ENCODE measurements around the gene PLG. TPM values are rescaled to one million over a fixed set of nuclear protein-coding genes. Genes with fewer than 3 reads are reported as not detected.

PLG gene
- total and polyA plus RNA-seq, 2 donors (not counting 1 experiment from before 2014, with no cell fraction given), result not detected

DNA sequence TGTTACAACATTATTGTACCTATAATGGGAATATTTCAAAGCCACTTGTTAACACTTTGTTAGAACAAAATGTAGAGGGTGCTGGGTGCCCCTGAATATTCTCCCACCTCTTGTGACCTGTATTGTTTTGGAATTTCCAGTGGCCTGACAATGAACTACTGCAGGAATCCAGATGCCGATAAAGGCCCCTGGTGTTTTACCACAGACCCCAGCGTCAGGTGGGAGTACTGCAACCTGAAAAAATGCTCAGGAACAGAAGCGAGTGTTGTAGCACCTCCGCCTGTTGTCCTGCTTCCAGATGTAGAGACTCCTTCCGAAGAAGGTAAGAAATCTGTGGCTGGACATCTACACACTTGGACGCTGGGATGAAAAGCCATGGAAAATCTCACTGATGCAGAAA, 28.9 kb downstream of the PLG start:
- no peaks in the 10 kb centered on the region for H3K27me3 ChIP-seq (ENCODE audit: control insufficient read depth, insufficient read depth, low read length)
- H3K4me1 ChIP-seq (ENCODE audit: control insufficient read depth, extremely low read depth, insufficient read depth, low read length), result no peaks in the 10 kb centered on the region
- no peak overlapping the region for H3K4me3 ChIP-seq (replicated peaks in 1 of 4; ENCODE audit: control extremely low read depth in 1 of 4, insufficient read depth in 1 of 4, low read depth in 3 of 4, low read length in 4 of 4)
- no peaks in the 10 kb centered on the region for H3K79me2 ChIP-seq (ENCODE audit: control insufficient read depth, insufficient read depth, low read length)
- no peaks in the 10 kb centered on the region for H3K36me3 ChIP-seq (ENCODE audit: control insufficient read depth, insufficient read depth, low read length)
- H3K4me2 ChIP-seq (ENCODE audit: extremely low read depth, insufficient read depth, low read length), result no peak overlapping the region
- no peaks in the 10 kb centered on the region for H3K9me3 ChIP-seq (ENCODE audit: control insufficient read depth, insufficient read depth, low read depth, low read length)
- no peak overlapping the region for H3K9ac ChIP-seq (ENCODE audit: insufficient read depth, low read length)
- H4K20me1 ChIP-seq (ENCODE audit: control insufficient read depth, extremely low read depth, insufficient read depth, low read length), result no peaks in the 10 kb centered on the region
- no peak overlapping the region for H3K27ac ChIP-seq (ENCODE audit: insufficient read depth, low read length)
- H2AFZ ChIP-seq (ENCODE audit: low read length), result no peak overlapping the region
- no peak for TF ChIP-seq EZH2 (IDR thresholded peaks at IDR 0.05; ENCODE audit: low read length, missing control alignments)
- TF ChIP-seq, protein P1, sequence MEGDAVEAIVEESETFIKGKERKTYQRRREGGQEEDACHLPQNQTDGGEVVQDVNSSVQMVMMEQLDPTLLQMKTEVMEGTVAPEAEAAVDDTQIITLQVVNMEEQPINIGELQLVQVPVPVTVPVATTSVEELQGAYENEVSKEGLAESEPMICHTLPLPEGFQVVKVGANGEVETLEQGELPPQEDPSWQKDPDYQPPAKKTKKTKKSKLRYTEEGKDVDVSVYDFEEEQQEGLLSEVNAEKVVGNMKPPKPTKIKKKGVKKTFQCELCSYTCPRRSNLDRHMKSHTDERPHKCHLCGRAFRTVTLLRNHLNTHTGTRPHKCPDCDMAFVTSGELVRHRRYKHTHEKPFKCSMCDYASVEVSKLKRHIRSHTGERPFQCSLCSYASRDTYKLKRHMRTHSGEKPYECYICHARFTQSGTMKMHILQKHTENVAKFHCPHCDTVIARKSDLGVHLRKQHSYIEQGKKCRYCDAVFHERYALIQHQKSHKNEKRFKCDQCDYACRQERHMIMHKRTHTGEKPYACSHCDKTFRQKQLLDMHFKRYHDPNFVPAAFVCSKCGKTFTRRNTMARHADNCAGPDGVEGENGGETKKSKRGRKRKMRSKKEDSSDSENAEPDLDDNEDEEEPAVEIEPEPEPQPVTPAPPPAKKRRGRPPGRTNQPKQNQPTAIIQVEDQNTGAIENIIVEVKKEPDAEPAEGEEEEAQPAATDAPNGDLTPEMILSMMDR (conservative IDR thresholded peaks at IDR 0.05 in 1 of 2, IDR thresholded peaks at IDR 0.05 in 1 of 2; ENCODE audit: low read depth in 1 of 2, low read length in 2 of 2), result peak in 1 of 2 donors; percentile 17
- no peak for DNase-seq (ENCODE audit: low read depth in 2 of 2)

DNA sequence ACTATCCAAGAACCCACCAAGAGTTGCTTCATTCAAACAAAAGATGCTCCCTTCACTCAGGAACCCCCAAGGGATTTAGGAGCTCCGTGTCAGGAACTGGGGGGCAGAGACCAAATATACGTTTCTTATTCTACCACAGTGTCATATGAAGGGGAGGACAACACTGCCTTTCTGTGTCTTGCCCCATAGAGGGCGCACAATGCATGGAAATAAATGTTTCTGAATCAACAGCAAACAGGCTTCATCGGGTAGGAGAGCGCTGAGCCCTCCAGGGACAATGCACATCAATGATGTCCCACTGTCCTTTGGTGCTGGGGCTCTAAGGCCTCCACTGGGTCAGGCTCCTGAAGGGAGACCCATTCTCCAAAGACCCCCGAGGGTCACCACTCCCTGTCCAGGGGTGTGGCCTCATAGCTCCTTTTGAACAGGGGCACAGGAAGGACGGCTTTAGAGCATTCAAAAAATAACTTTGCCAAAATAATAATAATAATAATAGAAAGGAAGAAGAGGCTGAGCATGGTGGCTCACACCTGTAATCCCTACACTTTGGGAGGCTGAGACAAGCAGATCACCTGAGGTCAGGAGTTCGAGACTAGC, 31.1 kb downstream of the PLG start:
- no peak for TF ChIP-seq EZH2 (IDR thresholded peaks at IDR 0.05; ENCODE audit: low read length, missing control alignments)
- TF ChIP-seq, protein P1 (conservative IDR thresholded peaks at IDR 0.05 in 1 of 2, IDR thresholded peaks at IDR 0.05 in 1 of 2; ENCODE audit: low read depth in 1 of 2, low read length in 2 of 2), result peak; percentile 50 to 78

DNA sequence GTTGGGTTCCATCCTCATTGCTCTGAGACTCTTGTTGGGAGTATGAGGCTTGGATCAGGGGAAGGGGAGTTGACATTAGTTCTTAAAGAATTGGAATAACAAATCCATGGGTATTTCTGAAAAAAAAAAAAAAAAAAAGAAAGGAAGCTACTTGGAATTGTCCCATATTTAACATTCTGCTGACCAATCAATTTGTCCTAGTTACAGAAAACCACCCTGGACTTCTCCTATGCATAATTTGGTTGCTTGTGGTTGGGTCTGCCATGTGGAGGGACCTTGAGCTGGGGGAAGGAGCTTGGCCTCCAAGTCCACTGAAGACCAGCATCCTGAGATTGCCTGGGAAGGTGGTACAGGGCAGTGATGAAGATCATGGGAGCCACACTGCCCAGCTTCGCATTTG, 32.6 kb downstream of the PLG start:
- Histone ChIP-seq H3K4me3 (replicated peaks in 1 of 4; ENCODE audit: control extremely low read depth in 1 of 4, insufficient read depth in 1 of 4, low read depth in 3 of 4, low read length in 4 of 4) (no peak overlapping the region), H2AFZ (ENCODE audit: low read length) (no peak overlapping the region), H3K79me2 (ENCODE audit: control insufficient read depth, insufficient read depth, low read length) (no peaks in the 10 kb centered on the region), H3K9me3 (ENCODE audit: control insufficient read depth, insufficient read depth, low read depth, low read length) (no peaks in the 10 kb centered on the region), H3K27me3 (ENCODE audit: control insufficient read depth, insufficient read depth, low read length) (no peaks in the 10 kb centered on the region), H4K20me1 (ENCODE audit: control insufficient read depth, extremely low read depth, insufficient read depth, low read length) (no peaks in the 10 kb centered on the region), H3K36me3 (ENCODE audit: control insufficient read depth, insufficient read depth, low read length) (no peaks in the 10 kb centered on the region), H3K27ac (ENCODE audit: insufficient read depth, low read length) (no peak overlapping the region), H3K9ac (ENCODE audit: insufficient read depth, low read length) (no peak overlapping the region), H3K4me1 (ENCODE audit: control insufficient read depth, extremely low read depth, insufficient read depth, low read length) (no peaks in the 10 kb centered on the region), H3K4me2 (ENCODE audit: extremely low read depth, insufficient read depth, low read length) (no peak overlapping the region)
- DNase-seq (ENCODE audit: low read depth in 2 of 2), result no peak
- no peak for TF ChIP-seq EZH2 (IDR thresholded peaks at IDR 0.05; ENCODE audit: low read length, missing control alignments)
- TF ChIP-seq, protein P1 (conservative IDR thresholded peaks at IDR 0.05 in 1 of 2, IDR thresholded peaks at IDR 0.05 in 1 of 2; ENCODE audit: low read depth in 1 of 2, low read length in 2 of 2), result no peak

More for the DNA sequence above, 31.1 kb downstream of the PLG start:
- Histone ChIP-seq H3K4me1 (ENCODE audit: control insufficient read depth, extremely low read depth, insufficient read depth, low read length) (no peaks in the 10 kb centered on the region), H3K9me3 (ENCODE audit: control insufficient read depth, insufficient read depth, low read depth, low read length) (no peaks in the 10 kb centered on the region), H3K4me2 (ENCODE audit: extremely low read depth, insufficient read depth, low read length) (no peak overlapping the region), H3K79me2 (ENCODE audit: control insufficient read depth, insufficient read depth, low read length) (no peaks in the 10 kb centered on the region), H3K27me3 (ENCODE audit: control insufficient read depth, insufficient read depth, low read length) (no peaks in the 10 kb centered on the region), H2AFZ (ENCODE audit: low read length) (no peak overlapping the region), H3K27ac (ENCODE audit: insufficient read depth, low read length) (no peak overlapping the region), H3K9ac (ENCODE audit: insufficient read depth, low read length) (no peak overlapping the region), H3K4me3 (replicated peaks in 1 of 4; ENCODE audit: control extremely low read depth in 1 of 4, insufficient read depth in 1 of 4, low read depth in 3 of 4, low read length in 4 of 4) (no peak overlapping the region), H3K36me3 (ENCODE audit: control insufficient read depth, insufficient read depth, low read length) (no peaks in the 10 kb centered on the region), H4K20me1 (ENCODE audit: control insufficient read depth, extremely low read depth, insufficient read depth, low read length) (no peaks in the 10 kb centered on the region)
- peak; percentile 36 to 55 for DNase-seq (ENCODE audit: low read depth in 2 of 2)

Measured in fibroblast of lung (primary cell).